MM.1S (cell line): ENCODE measurements around the gene TECPR2.

Experiments used
- DNase-seq: peaks from one replicate; pipeline ENCODE4 v3.0.0-alpha.2; 2015
- H2AFZ ChIP-seq: fragments of 300-600 bp; sonication (generic); 2 replicates; pipeline ENCODE4 v1.6.0; 2016; ENCODE audit warnings: antibody characterized with exemption, low read length
- H3F3A ChIP-seq: fragments of 300-600 bp; sonication (generic); 2 replicates; pipeline ENCODE4 v1.6.1; 2016; ENCODE audit warnings: mild to moderate bottlenecking, antibody characterized with exemption, low read length, moderate library complexity, mixed read lengths; ENCODE audit not compliant: insufficient read depth
- H3K27ac ChIP-seq: fragments of 300-600 bp; sonication (generic); 2 replicates; pipeline ENCODE4 v1.5.1; 2016; ENCODE audit warnings: mild to moderate bottlenecking, low read length
- H3K27me3 ChIP-seq: fragments of 300-600 bp; sonication (generic); replicated peaks from 2 replicates; pipeline ENCODE4 v1.6.0; 2016; ENCODE audit warnings: low read length; ENCODE audit not compliant: insufficient read depth
- H3K36me3 ChIP-seq: fragments of 300-600 bp; sonication (generic); replicated peaks from 2 replicates; pipeline ENCODE4 v1.6.1; 2016; ENCODE audit warnings: mild to moderate bottlenecking, low read length, mixed read lengths; ENCODE audit not compliant: insufficient read depth
- H3K4me1 ChIP-seq: fragments of 300-600 bp; sonication (generic); 2 replicates; pipeline ENCODE4 v1.6.1; 2016; ENCODE audit warnings: low read length, mixed read lengths
- H3K4me2 ChIP-seq: fragments of 300-600 bp; sonication (generic); 2 replicates; pipeline ENCODE4 v1.6.0; 2016; ENCODE audit warnings: low read depth, low read length
- H3K4me3 ChIP-seq: fragments of 300-600 bp; sonication (generic); 2 replicates; pipeline ENCODE4 v1.5.1; 2016; ENCODE audit warnings: low read length, mixed read lengths
- H3K79me2 ChIP-seq: fragments of 300-600 bp; sonication (generic); 2 replicates; pipeline ENCODE4 v1.6.1; 2016; ENCODE audit warnings: mixed run types, low read length, mixed read lengths
- H3K9ac ChIP-seq: fragments of 300-600 bp; sonication (generic); 2 replicates; pipeline ENCODE4 v1.6.1; 2016; ENCODE audit warnings: low read length, mixed read lengths
- H3K9me2 ChIP-seq: fragments of 300-600 bp; sonication (generic); replicated peaks from 2 replicates; pipeline ENCODE4 v1.6.1; 2016; ENCODE audit warnings: mild to moderate bottlenecking, low read length, mixed read lengths; ENCODE audit not compliant: insufficient read depth
- H3K9me3 ChIP-seq: fragments of 300-600 bp; sonication (generic); replicated peaks from 2 replicates; pipeline ENCODE4 v1.6.1; 2016; ENCODE audit warnings: mild to moderate bottlenecking, low read length, mixed read lengths; ENCODE audit not compliant: insufficient read depth
- H4K20me1 ChIP-seq: fragments of 300-600 bp; sonication (generic); 2 replicates; pipeline ENCODE4 v1.6.1; 2016; ENCODE audit warnings: mild to moderate bottlenecking, low read length, moderate library complexity, mixed read lengths; ENCODE audit not compliant: insufficient read depth
- CTCF ChIP-seq: fragments of 300-600 bp; sonication (generic); IDR thresholded peaks from 2 replicates; pipeline ENCODE4 v1.5.1; 2016; ENCODE audit warnings: antibody characterized with exemption, low read length, mixed read lengths
- EZH2 ChIP-seq: fragments of 300-600 bp; sonication (generic); optimal IDR thresholded peaks from 2 replicates; pipeline ENCODE3; 2017; ENCODE audit warnings: low read depth, mild to moderate bottlenecking, antibody characterized with exemption, low read length, mixed read lengths
- EZH2phosphoT487 ChIP-seq: fragments of 300-600 bp; sonication (generic); IDR thresholded peaks from 2 replicates; pipeline ENCODE4 v1.6.1; 2018; ENCODE audit warnings: antibody characterized with exemption, low read length

The TECPR2 gene

GRCh38 chr14:102496958-102497744 is 134.4 kb downstream of the TECPR2 start:
- TF ChIP-seq CTCF (no peak), EZH2phosphoT487 (no peak), EZH2 (no peak)
- no peaks in the 10 kb centered on the region for H3K4me1 ChIP-seq
- H3K27ac ChIP-seq: no peak overlapping the region
- H3K36me3 ChIP-seq: no peaks in the 10 kb centered on the region
- no peaks in the 10 kb centered on the region for H3F3A ChIP-seq
- no peaks in the 10 kb centered on the region for H4K20me1 ChIP-seq
- no peak overlapping the region for H3K4me3 ChIP-seq
- no peaks in the 10 kb centered on the region for H3K9me2 ChIP-seq
- H3K4me2 ChIP-seq: no peak overlapping the region
- H2AFZ ChIP-seq: no peak overlapping the region
- no peak for DNase-seq
- no peak overlapping the region for H3K9ac ChIP-seq
- no peaks in the 10 kb centered on the region for H3K79me2 ChIP-seq
- H3K27me3 ChIP-seq: no peaks in the 10 kb centered on the region
- no peaks in the 10 kb centered on the region for H3K9me3 ChIP-seq

DNA sequence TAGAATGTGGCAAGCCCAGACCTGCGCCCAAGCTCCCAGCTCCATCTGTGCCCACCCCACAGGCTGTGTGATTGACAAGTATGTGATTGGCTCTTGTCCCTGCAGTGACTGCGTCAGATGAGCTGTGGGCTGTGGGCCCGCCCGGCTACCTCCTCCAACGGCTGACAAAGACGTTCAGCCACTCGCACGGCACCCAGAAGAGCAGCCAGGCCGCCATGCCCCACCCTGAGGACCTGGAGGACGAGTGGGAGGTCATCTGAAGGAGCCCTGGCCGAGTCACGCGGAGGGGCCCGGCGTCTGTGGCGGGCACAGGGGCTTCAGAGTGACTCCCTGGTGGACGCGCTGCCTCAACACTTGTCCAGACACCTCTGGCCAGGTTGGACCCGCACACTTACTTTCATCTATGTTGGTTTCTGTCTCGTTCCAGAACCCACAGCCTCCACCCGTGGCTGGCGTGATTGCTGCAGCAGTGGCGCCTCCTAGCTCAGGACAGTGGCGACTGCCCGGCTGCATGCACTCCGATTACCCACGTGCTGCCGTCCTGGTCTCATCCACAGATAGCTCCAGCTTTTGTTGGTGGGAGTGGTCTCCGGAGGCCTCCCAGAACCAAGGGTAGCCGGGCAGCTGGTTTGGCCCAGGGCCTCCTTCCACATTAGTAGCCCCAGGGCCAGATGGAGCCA is 135.4 kb downstream of the TECPR2 start:
- Histone ChIP-seq H3F3A (no peaks in the 10 kb centered on the region), H3K27me3 (no peaks in the 10 kb centered on the region), H3K4me3 (no peak overlapping the region), H3K36me3 (no peaks in the 10 kb centered on the region), H3K27ac (no peak overlapping the region), H3K79me2 (no peaks in the 10 kb centered on the region), H3K4me2 (no peak overlapping the region), H3K9ac (no peak overlapping the region), H3K9me2 (no peaks in the 10 kb centered on the region), H2AFZ (no peak overlapping the region), H3K4me1 (no peaks in the 10 kb centered on the region), H3K9me3 (no peaks in the 10 kb centered on the region), H4K20me1 (no peaks in the 10 kb centered on the region)
- TF ChIP-seq EZH2 (no peak), EZH2phosphoT487 (no peak), CTCF (no peak)
- DNase-seq: no peak

- H3K9me2 ChIP-seq: no peaks in the 10 kb centered on the region
- no peak for DNase-seq
- H3K79me2 ChIP-seq: no peaks in the 10 kb centered on the region
- no peak overlapping the region for H3K4me3 ChIP-seq
- H4K20me1 ChIP-seq: no peaks in the 10 kb centered on the region
- H3K4me2 ChIP-seq: no peak overlapping the region
- H2AFZ ChIP-seq: no peak overlapping the region
- H3K36me3 ChIP-seq: no peaks in the 10 kb centered on the region
- no peaks in the 10 kb centered on the region for H3K4me1 ChIP-seq
- no peak for TF ChIP-seq EZH2phosphoT487
- TF ChIP-seq CTCF: no peak
- no peak for TF ChIP-seq EZH2
- H3K9ac ChIP-seq: no peak overlapping the region
- no peaks in the 10 kb centered on the region for H3K27me3 ChIP-seq
- H3K9me3 ChIP-seq: no peaks in the 10 kb centered on the region
- no peaks in the 10 kb centered on the region for H3F3A ChIP-seq
- H3K27ac ChIP-seq: no peak overlapping the region
Observed at GRCh38 chr14:102498678-102499265, 136.0 kb downstream of the TECPR2 start.
